Measurements from ENCODE around the gene TBRG1. TPM values are rescaled to one million over a fixed set of nuclear protein-coding genes. Genes with fewer than 3 reads are reported as not detected.

TBRG1 gene
- polyA plus RNA-seq, 2 of the 4 experiments (the other 2 are of a cell fraction) = 13.6 to 29.2 TPM

DNA sequence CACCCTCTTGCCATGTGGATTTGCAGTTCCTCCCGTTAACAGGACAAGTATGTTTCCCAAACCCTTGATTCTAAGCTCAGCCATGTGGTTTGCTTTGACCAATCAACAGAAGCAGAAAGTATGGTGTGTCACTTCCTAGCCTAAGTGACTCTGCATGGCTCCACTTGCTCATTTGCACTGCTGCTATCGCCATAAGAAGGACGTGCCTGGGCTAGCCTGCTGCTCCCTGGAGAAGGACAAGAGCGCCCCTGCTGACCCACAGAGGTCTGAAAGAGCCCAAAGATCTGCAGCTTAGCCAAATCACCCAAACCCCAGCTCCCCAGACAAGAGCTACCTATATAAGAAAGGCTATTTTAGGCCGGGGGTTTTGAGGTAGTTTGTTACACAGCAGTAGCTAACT is 18.0 kb downstream of the TBRG1 start:
- no peaks in the 10 kb centered on the region for H3K4me1 ChIP-seq
- ATAC-seq (no peak), DNase-seq (ENCODE audit: low read depth in 1 of 2, low spot score in 1 of 2) (no peak), FAIRE-seq (no peak)
- CTCF ChIA-PET = interaction anchor here (0.9 to 1.6 kb wide), 3 partner anchors 29 to 237 kb away, joined by 3 to 5 read pairs (median 3); no protein-coding TSS in a partner anchor
- 87% methylated on average over 5 of the region's 5 CpGs for WGBS (ENCODE audit: missing lambda C conversion rate)
- H3K27ac ChIP-seq = no peak overlapping the region
- no peak overlapping the region for H3K4me2 ChIP-seq
- TF ChIP-seq HOXB5 (CRISPR knock-in tag; IDR thresholded peaks at IDR 0.05) (no peak), SREBF2 (IDR thresholded peaks at IDR 0.05) (no peak), ZFP36 (IDR thresholded peaks at IDR 0.05; ENCODE audit: borderline replicate concordance, partially characterized antibody) (no peak), BHLHE40 (IDR thresholded peaks at IDR 0.05; ENCODE audit: low read depth, low read length) (no peak), MAX (IDR thresholded peaks at IDR 0.05) (no peak), HEYL (CRISPR knock-in tag; IDR thresholded peaks at IDR 0.05) (no peak), CEBPB (IDR thresholded peaks at IDR 0.05) (no peak), CHD2 (IDR thresholded peaks at IDR 0.05; ENCODE audit: low read length, partially characterized antibody) (no peak), EHMT2 (IDR thresholded peaks at IDR 0.05; ENCODE audit: low read depth) (no peak), TFCP2L1 (CRISPR knock-in tag; IDR thresholded peaks at IDR 0.05) (no peak), FOSL2 (IDR thresholded peaks at IDR 0.05) (no peak), FOSL2 (CRISPR knock-in tag; IDR thresholded peaks at IDR 0.05) (no peak), KDM1A (IDR thresholded peaks at IDR 0.05; ENCODE audit: low read depth) (no peak), SMC3 (IDR thresholded peaks at IDR 0.05) (no peak), HES2 (IDR thresholded peaks at IDR 0.05) (no peak), RFX5 (IDR thresholded peaks at IDR 0.05) (no peak)
- TF ChIP-seq, protein P1, sequence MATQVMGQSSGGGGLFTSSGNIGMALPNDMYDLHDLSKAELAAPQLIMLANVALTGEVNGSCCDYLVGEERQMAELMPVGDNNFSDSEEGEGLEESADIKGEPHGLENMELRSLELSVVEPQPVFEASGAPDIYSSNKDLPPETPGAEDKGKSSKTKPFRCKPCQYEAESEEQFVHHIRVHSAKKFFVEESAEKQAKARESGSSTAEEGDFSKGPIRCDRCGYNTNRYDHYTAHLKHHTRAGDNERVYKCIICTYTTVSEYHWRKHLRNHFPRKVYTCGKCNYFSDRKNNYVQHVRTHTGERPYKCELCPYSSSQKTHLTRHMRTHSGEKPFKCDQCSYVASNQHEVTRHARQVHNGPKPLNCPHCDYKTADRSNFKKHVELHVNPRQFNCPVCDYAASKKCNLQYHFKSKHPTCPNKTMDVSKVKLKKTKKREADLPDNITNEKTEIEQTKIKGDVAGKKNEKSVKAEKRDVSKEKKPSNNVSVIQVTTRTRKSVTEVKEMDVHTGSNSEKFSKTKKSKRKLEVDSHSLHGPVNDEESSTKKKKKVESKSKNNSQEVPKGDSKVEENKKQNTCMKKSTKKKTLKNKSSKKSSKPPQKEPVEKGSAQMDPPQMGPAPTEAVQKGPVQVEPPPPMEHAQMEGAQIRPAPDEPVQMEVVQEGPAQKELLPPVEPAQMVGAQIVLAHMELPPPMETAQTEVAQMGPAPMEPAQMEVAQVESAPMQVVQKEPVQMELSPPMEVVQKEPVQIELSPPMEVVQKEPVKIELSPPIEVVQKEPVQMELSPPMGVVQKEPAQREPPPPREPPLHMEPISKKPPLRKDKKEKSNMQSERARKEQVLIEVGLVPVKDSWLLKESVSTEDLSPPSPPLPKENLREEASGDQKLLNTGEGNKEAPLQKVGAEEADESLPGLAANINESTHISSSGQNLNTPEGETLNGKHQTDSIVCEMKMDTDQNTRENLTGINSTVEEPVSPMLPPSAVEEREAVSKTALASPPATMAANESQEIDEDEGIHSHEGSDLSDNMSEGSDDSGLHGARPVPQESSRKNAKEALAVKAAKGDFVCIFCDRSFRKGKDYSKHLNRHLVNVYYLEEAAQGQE (IDR thresholded peaks at IDR 0.05) = no peak
- TF ChIP-seq, protein P2, sequence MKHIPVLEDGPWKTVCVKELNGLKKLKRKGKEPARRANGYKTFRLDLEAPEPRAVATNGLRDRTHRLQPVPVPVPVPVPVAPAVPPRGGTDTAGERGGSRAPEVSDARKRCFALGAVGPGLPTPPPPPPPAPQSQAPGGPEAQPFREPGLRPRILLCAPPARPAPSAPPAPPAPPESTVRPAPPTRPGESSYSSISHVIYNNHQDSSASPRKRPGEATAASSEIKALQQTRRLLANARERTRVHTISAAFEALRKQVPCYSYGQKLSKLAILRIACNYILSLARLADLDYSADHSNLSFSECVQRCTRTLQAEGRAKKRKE (CRISPR knock-in tag; IDR thresholded peaks at IDR 0.05; ENCODE audit: low read depth) = no peak
- H3K9me3 ChIP-seq = no peaks in the 10 kb centered on the region
- H3K4me3 ChIP-seq = no peak overlapping the region
- POLR2A ChIA-PET = no interaction called here

GRCh38 chr11:124642628-124643027 is 20.0 kb downstream of the TBRG1 start:
- ChIA-PET CTCF (interaction anchor here (1.2 to 4.9 kb wide), 5 partner anchors 11 to 224 kb away, joined by 3 to 32 read pairs (median 4); partner anchors contain the start of gene TBRG1), POLR2A (no interaction called here)
- FAIRE-seq (no peak), DNase-seq (ENCODE audit: low read depth in 1 of 2, low spot score in 1 of 2) (no peak), ATAC-seq (no peak)
- TF ChIP-seq FOSB (CRISPR knock-in tag; IDR thresholded peaks at IDR 0.05) (no peak), NFE2L2 (conservative IDR thresholded peaks at IDR 0.05; ENCODE audit: low read length) (no peak)
- Histone ChIP-seq H3K27ac (no peak overlapping the region), H3K4me2 (no peak overlapping the region), H3K9me3 (no peaks in the 10 kb centered on the region), H3K4me3 (no peak overlapping the region), H3K4me1 (no peaks in the 10 kb centered on the region)
- 89% methylated on average over 2 of the region's 3 CpGs for WGBS (ENCODE audit: missing lambda C conversion rate)

- no peaks in the 10 kb centered on the region for H3K9me3 ChIP-seq
- ChIA-PET POLR2A (interaction anchor here (0.6 kb wide), 1 partner anchor 16 kb away, joined by 7 read pairs; no protein-coding TSS in a partner anchor), CTCF (interaction anchor here (1.3 to 4.9 kb wide), 5 partner anchors 11 to 223 kb away, joined by 4 to 32 read pairs (median 6); partner anchors contain the start of gene TBRG1)
- no peak overlapping the region for H3K27ac ChIP-seq
- no peak for TF ChIP-seq MYC (IDR thresholded peaks at IDR 0.05; ENCODE audit: borderline replicate concordance, low read length)
- TF ChIP-seq RFX5 (IDR thresholded peaks at IDR 0.05) = no peak
- TF ChIP-seq HOXB5 (CRISPR knock-in tag; IDR thresholded peaks at IDR 0.05) = no peak
- TF ChIP-seq, protein P3, sequence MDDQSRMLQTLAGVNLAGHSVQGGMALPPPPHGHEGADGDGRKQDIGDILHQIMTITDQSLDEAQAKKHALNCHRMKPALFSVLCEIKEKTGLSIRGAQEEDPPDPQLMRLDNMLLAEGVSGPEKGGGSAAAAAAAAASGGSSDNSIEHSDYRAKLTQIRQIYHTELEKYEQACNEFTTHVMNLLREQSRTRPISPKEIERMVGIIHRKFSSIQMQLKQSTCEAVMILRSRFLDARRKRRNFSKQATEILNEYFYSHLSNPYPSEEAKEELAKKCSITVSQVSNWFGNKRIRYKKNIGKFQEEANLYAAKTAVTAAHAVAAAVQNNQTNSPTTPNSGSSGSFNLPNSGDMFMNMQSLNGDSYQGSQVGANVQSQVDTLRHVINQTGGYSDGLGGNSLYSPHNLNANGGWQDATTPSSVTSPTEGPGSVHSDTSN (IDR thresholded peaks at IDR 0.05) = no peak
- TF ChIP-seq FOSL2 (IDR thresholded peaks at IDR 0.05) = no peak
- TF ChIP-seq FOSL2 (CRISPR knock-in tag; IDR thresholded peaks at IDR 0.05) = no peak
- no peak for TF ChIP-seq ZSCAN20 (CRISPR knock-in tag; IDR thresholded peaks at IDR 0.05)
- no peak for TF ChIP-seq E2F6 (IDR thresholded peaks at IDR 0.05; ENCODE audit: borderline replicate concordance, low read depth)
- H3K4me3 ChIP-seq = no peak overlapping the region
- no peak for DNase-seq (ENCODE audit: low read depth in 1 of 2, low spot score in 1 of 2)
- WGBS (ENCODE audit: missing lambda C conversion rate) = 87% methylated on average over 10 of the region's 10 CpGs
- no peak for FAIRE-seq
- H3K4me2 ChIP-seq = no peak overlapping the region
- no peak for ATAC-seq
- H3K4me1 ChIP-seq = no peaks in the 10 kb centered on the region
These were observed 20.5 kb downstream of the TBRG1 start for GRCh38 chr11:124643042-124643604.

Data from A549 (cell line).